OCI-LY1 (cell line): ENCODE results near the gene IL33.

ENCODE experiments used
- H2AFZ ChIP-seq: fragments of 200-600 bp; sonication (generic), shearing (Covaris generic); 2 replicates; pipeline ENCODE4 v1.6.0; 2014; ENCODE audit warnings: antibody characterized with exemption, mild to moderate bottlenecking, low read length
- H3F3A ChIP-seq: fragments of 200-600 bp; sonication (generic), shearing (Covaris generic); 2 replicates; pipeline ENCODE4 v1.6.0; 2014; ENCODE audit warnings: mild to moderate bottlenecking, antibody characterized with exemption, low read length, moderate library complexity; ENCODE audit not compliant: insufficient read depth
- H3K27ac ChIP-seq: fragments of 200-600 bp; sonication (generic); 2 replicates; pipeline ENCODE4 v1.5.1; 2014; ENCODE audit warnings: low read length, mixed run types, mild to moderate bottlenecking, low read depth; ENCODE audit not compliant: poor library complexity, severe bottlenecking
- H3K27me3 ChIP-seq: fragments of 200-600 bp; sonication (generic); 2 replicates; pipeline ENCODE4 v1.6.0; 2014; ENCODE audit warnings: antibody characterized with exemption, mild to moderate bottlenecking, low read length, moderate library complexity; ENCODE audit not compliant: insufficient read depth
- H3K36me3 ChIP-seq: fragments of 200-600 bp; sonication (generic); 2 replicates; pipeline ENCODE4 v1.6.1; 2014; ENCODE audit warnings: mild to moderate bottlenecking, antibody characterized with exemption, low read length, moderate library complexity, mixed read lengths; ENCODE audit not compliant: insufficient read depth
- H3K4me1 ChIP-seq: fragments of 200-600 bp; sonication (generic); 2 replicates; pipeline ENCODE4 v1.5.1; 2014; ENCODE audit warnings: mild to moderate bottlenecking, low read length, moderate library complexity; ENCODE audit not compliant: insufficient read depth, severe bottlenecking
- H3K4me2 ChIP-seq: fragments of 200-600 bp; sonication (generic), shearing (Covaris generic); 2 replicates; pipeline ENCODE4 v1.6.1; 2014; ENCODE audit warnings: low read length
- H3K4me3 ChIP-seq: fragments of 200-600 bp; sonication (generic); 2 replicates; pipeline ENCODE4 v1.5.1; 2014; ENCODE audit warnings: low read length, low read depth, mild to moderate bottlenecking, mixed read lengths; ENCODE audit not compliant: poor library complexity, severe bottlenecking
- H3K79me2 ChIP-seq: fragments of 200-600 bp; shearing (Covaris generic); 2 replicates; pipeline ENCODE4 v1.6.1; 2016; ENCODE audit warnings: mixed run types, low read length, mixed read lengths; ENCODE audit not compliant: insufficient read depth
- H3K9ac ChIP-seq: fragments of 200-600 bp; sonication (generic), shearing (Covaris generic); 2 replicates; pipeline ENCODE4 v1.6.1; 2014; ENCODE audit warnings: mild to moderate bottlenecking, low read length, mixed read lengths
- H3K9me2 ChIP-seq: fragments of 200-600 bp; sonication (generic), shearing (Covaris generic); 2 replicates; pipeline ENCODE4 v1.6.1; 2014; ENCODE audit warnings: low read depth, mild to moderate bottlenecking, low read length, mixed read lengths
- H3K9me3 ChIP-seq: fragments of 200-600 bp; shearing (Covaris generic); 2 replicates; pipeline ENCODE4 v1.6.1; 2014; ENCODE audit warnings: low read length, mixed read lengths
- H4K20me1 ChIP-seq: fragments of 200-600 bp; sonication (generic), shearing (Covaris generic); 2 replicates; pipeline ENCODE4 v1.6.0; 2016; ENCODE audit warnings: mild to moderate bottlenecking, low read length; ENCODE audit not compliant: insufficient read depth
- CTCF ChIP-seq: fragments of 200-600 bp; sonication (generic), shearing (Covaris generic); IDR thresholded peaks from 2 replicates; pipeline ENCODE4 v1.5.1; 2017; ENCODE audit warnings: mild to moderate bottlenecking, antibody characterized with exemption, low read length, moderate library complexity, mixed read lengths
- EZH2 ChIP-seq: fragments of 200-600 bp; sonication (generic), shearing (Covaris generic); IDR thresholded peaks from 2 replicates; pipeline ENCODE4 v1.8.0; 2017; ENCODE audit warnings: borderline replicate concordance, mixed run types, mild to moderate bottlenecking, antibody characterized with exemption, low read length, moderate library complexity, mixed read lengths

The IL33 gene

GRCh38 chr9:6216951-6217350 lies 1.3 kb downstream of the IL33 start:
- Histone ChIP-seq H3K9ac (no peak overlapping the region), H3F3A (no peaks in the 10 kb centered on the region), H3K9me2 (no peaks in the 10 kb centered on the region), H3K36me3 (no peaks in the 10 kb centered on the region), H3K27me3 (no peaks in the 10 kb centered on the region), H2AFZ (no peak overlapping the region), H4K20me1 (no peaks in the 10 kb centered on the region), H3K9me3 (no peaks in the 10 kb centered on the region), H3K79me2 (no peaks in the 10 kb centered on the region), H3K4me2 (no peak overlapping the region), H3K4me3 (no peak overlapping the region), H3K27ac (no peak overlapping the region), H3K4me1 (no peaks in the 10 kb centered on the region)
- TF ChIP-seq CTCF (no peak), EZH2 (no peak)

- H3F3A ChIP-seq: no peaks in the 10 kb centered on the region
- H3K27ac ChIP-seq: no peak overlapping the region
- no peaks in the 10 kb centered on the region for H4K20me1 ChIP-seq
- no peak overlapping the region for H3K9ac ChIP-seq
- H3K9me2 ChIP-seq: no peaks in the 10 kb centered on the region
- TF ChIP-seq EZH2: no peak
- TF ChIP-seq CTCF: no peak
- H3K36me3 ChIP-seq: no peaks in the 10 kb centered on the region
- H3K27me3 ChIP-seq: no peaks in the 10 kb centered on the region
- H2AFZ ChIP-seq: no peak overlapping the region
- no peak overlapping the region for H3K4me2 ChIP-seq
- H3K4me1 ChIP-seq: no peaks in the 10 kb centered on the region
- H3K4me3 ChIP-seq: no peak overlapping the region
- H3K79me2 ChIP-seq: no peaks in the 10 kb centered on the region
- no peaks in the 10 kb centered on the region for H3K9me3 ChIP-seq
Measured at GRCh38 chr9:6218099-6218502, 2.5 kb downstream of the IL33 start.

- TF ChIP-seq CTCF (no peak), EZH2 (no peak)
- Histone ChIP-seq H2AFZ (no peak overlapping the region), H3K4me2 (no peak overlapping the region), H3K27ac (no peak overlapping the region), H3K79me2 (no peaks in the 10 kb centered on the region), H3K9me3 (no peaks in the 10 kb centered on the region), H3F3A (no peaks in the 10 kb centered on the region), H3K9ac (no peak overlapping the region), H3K4me3 (no peak overlapping the region), H3K36me3 (no peaks in the 10 kb centered on the region), H3K27me3 (no peaks in the 10 kb centered on the region), H3K9me2 (no peaks in the 10 kb centered on the region), H4K20me1 (no peaks in the 10 kb centered on the region), H3K4me1 (no peaks in the 10 kb centered on the region)
Measured at GRCh38 chr9:6219040-6219439, 3.4 kb downstream of the IL33 start.
